ENCODE results near the gene THSD7A.

The THSD7A gene

GRCh38 chr7:11330208-11330607 lies 501.8 kb downstream of the THSD7A start:
- no peaks in the 10 kb centered on the region for H3K27me3 ChIP-seq (ENCODE audit: control insufficient read depth, insufficient read depth, low read length)

GRCh38 chr7:11329626-11330025 lies 502.4 kb downstream of the THSD7A start:
- Histone ChIP-seq H3K27ac (no peak overlapping the region), H3K4me3 (ENCODE audit: low read depth, low read length) (no peak overlapping the region), H3K4me2 (ENCODE audit: low read length) (no peak overlapping the region), H3K36me3 (ENCODE audit: control insufficient read depth, insufficient read depth, low read length) (no peaks in the 10 kb centered on the region), H3K4me1 (no peaks in the 10 kb centered on the region), H2AFZ (no peak overlapping the region), H3K79me2 (no peaks in the 10 kb centered on the region), H3K9ac (no peak overlapping the region), H3K27me3 (ENCODE audit: control insufficient read depth, insufficient read depth, low read length) (no peaks in the 10 kb centered on the region), H3K9me3 (ENCODE audit: control insufficient read depth, low read length) (no peaks in the 10 kb centered on the region)
- TF ChIP-seq, protein P1, sequence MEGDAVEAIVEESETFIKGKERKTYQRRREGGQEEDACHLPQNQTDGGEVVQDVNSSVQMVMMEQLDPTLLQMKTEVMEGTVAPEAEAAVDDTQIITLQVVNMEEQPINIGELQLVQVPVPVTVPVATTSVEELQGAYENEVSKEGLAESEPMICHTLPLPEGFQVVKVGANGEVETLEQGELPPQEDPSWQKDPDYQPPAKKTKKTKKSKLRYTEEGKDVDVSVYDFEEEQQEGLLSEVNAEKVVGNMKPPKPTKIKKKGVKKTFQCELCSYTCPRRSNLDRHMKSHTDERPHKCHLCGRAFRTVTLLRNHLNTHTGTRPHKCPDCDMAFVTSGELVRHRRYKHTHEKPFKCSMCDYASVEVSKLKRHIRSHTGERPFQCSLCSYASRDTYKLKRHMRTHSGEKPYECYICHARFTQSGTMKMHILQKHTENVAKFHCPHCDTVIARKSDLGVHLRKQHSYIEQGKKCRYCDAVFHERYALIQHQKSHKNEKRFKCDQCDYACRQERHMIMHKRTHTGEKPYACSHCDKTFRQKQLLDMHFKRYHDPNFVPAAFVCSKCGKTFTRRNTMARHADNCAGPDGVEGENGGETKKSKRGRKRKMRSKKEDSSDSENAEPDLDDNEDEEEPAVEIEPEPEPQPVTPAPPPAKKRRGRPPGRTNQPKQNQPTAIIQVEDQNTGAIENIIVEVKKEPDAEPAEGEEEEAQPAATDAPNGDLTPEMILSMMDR (IDR thresholded peaks at IDR 0.05) = no peak

More at GRCh38 chr7:11330208-11330607, 501.8 kb downstream of the THSD7A start:
- H2AFZ ChIP-seq = no peak overlapping the region
- TF ChIP-seq, protein P1 (IDR thresholded peaks at IDR 0.05) = no peak
- H3K9me3 ChIP-seq (ENCODE audit: control insufficient read depth, low read length) = no peaks in the 10 kb centered on the region
- H3K4me2 ChIP-seq (ENCODE audit: low read length) = no peak overlapping the region
- H3K9ac ChIP-seq = no peak overlapping the region
- H3K36me3 ChIP-seq (ENCODE audit: control insufficient read depth, insufficient read depth, low read length) = no peaks in the 10 kb centered on the region
- H3K4me3 ChIP-seq (ENCODE audit: low read depth, low read length) = no peak overlapping the region
- H3K4me1 ChIP-seq = no peaks in the 10 kb centered on the region
- no peaks in the 10 kb centered on the region for H3K79me2 ChIP-seq
- H3K27ac ChIP-seq = no peak overlapping the region

- TF ChIP-seq, protein P1 (IDR thresholded peaks at IDR 0.05) = no peak
- Histone ChIP-seq H3K4me3 (ENCODE audit: low read depth, low read length) (no peak overlapping the region), H3K27me3 (ENCODE audit: control insufficient read depth, insufficient read depth, low read length) (no peaks in the 10 kb centered on the region), H3K79me2 (no peaks in the 10 kb centered on the region), H3K4me1 (no peaks in the 10 kb centered on the region), H2AFZ (no peak overlapping the region), H3K36me3 (ENCODE audit: control insufficient read depth, insufficient read depth, low read length) (no peaks in the 10 kb centered on the region), H3K9me3 (ENCODE audit: control insufficient read depth, low read length) (no peaks in the 10 kb centered on the region), H3K4me2 (ENCODE audit: low read length) (no peak overlapping the region), H3K27ac (no peak overlapping the region), H3K9ac (no peak overlapping the region)
These were observed 503.7 kb downstream of the THSD7A start for GRCh38 chr7:11328309-11328708.

DNA sequence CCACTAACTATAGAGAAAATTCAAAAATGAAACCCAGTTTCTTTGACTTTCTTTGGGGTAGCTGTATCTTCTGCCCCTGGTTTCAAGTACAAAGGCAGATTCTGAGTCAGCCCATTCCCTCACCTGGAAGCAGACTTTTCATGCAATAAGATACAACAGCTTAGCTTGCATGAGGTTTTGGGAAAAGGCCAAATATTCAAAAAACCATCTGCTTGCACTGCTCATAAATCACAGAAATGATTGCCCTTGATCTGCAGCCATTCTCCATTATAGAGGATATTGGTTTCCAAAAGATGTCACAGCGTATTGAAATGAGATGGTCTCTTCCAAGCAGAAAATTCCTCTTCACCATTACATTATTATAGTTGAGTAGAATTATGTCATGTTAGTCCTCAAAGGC lies 504.4 kb downstream of the THSD7A start:
- Histone ChIP-seq H3K9ac (no peak overlapping the region), H3K27me3 (ENCODE audit: control insufficient read depth, insufficient read depth, low read length) (no peaks in the 10 kb centered on the region), H3K9me3 (ENCODE audit: control insufficient read depth, low read length) (no peaks in the 10 kb centered on the region), H3K79me2 (no peaks in the 10 kb centered on the region), H3K36me3 (ENCODE audit: control insufficient read depth, insufficient read depth, low read length) (no peaks in the 10 kb centered on the region), H3K4me1 (no peaks in the 10 kb centered on the region), H3K4me3 (ENCODE audit: low read depth, low read length) (no peak overlapping the region), H3K4me2 (ENCODE audit: low read length) (no peak overlapping the region), H3K27ac (no peak overlapping the region), H2AFZ (no peak overlapping the region)
- TF ChIP-seq, protein P1 (IDR thresholded peaks at IDR 0.05) = no peak

All from parathyroid adenoma (tissue), 2 donors.